Thyroid gland (tissue), 4 donors: Measurements from ENCODE around the gene ADTRP.

Source experiments
- CTCF ChIP-seq, 6 experiments: fragments of 200-600 bp in 3 of 6; fragments of 450-650 bp in 3 of 6; sonication (generic) in 3 of 6; IDR thresholded peaks; one replicate each; pipeline ENCODE4 v1.5.1; 2016 to 2019; ENCODE audit warnings: antibody characterized with exemption in 6 of 6, mild to moderate bottlenecking in 2 of 6, inconsistent platforms in 1 of 6, moderate library complexity in 1 of 6
- POLR2A ChIP-seq, 2 donors: fragments of 450-650 bp; IDR thresholded peaks; one replicate each; pipeline ENCODE4 v1.6.1; 2017; ENCODE audit warnings: antibody characterized with exemption in 2 of 2, mild to moderate bottlenecking in 2 of 2, moderate library complexity in 1 of 2

GRCh38 chr6:11738661-11739375, 39.8 kb downstream of the ADTRP start:
- TF ChIP-seq CTCF (IDR thresholded peaks at IDR 0.05) (no peak), POLR2A (IDR thresholded peaks at IDR 0.05) (no peak)
